Cardiac septum (tissue), 1 donor: ENCODE results near the gene SLX9. TPM values are rescaled to one million over a fixed set of nuclear protein-coding genes. Genes with fewer than 3 reads are reported as not detected.

Experiments
- DNase-seq: peaks from one replicate; pipeline ENCODE4 v3.0.0-alpha.2; 2020; ENCODE audit warnings: low spot score
- intact Hi-C: fragments of 100-400 bp; cut with DNase I; formaldehyde crosslinking; loops from one replicate; pipeline ENCODE4 v1.14.0; 2022
- total RNA-seq: library from RNA; stranded (reverse); fragmentation: NEBNext Ultra II Directional; extraction: Animal tissue kit (Norgen Biotek cat#: 25700); gene quantifications from one replicate; pipeline ENCODE4 v1.2.1, GENCODE V29; 2021
- donor health status: DM: no; HTN: no; CAD: no.

SLX9 gene
- total RNA-seq, 1 donor from 2014 or later = 35.8 TPM

GRCh38 chr21:44900559-44901251 is 39.1 kb upstream of the SLX9 start:
- intact Hi-C loops = no loop called here
- DNase-seq = peak; percentile 61

GRCh38 chr21:44901391-44902074 is 38.3 kb upstream of the SLX9 start:
- DNase-seq = peak; percentile 70
- intact Hi-C loops = no loop called here

- intact Hi-C loops = no loop called here
- DNase-seq = no peak
Measured at GRCh38 chr21:44902268-44903049, 37.4 kb upstream of the SLX9 start.

GRCh38 chr21:44903050-44903685 is 36.7 kb upstream of the SLX9 start:
- DNase-seq = no peak
- intact Hi-C loops = no loop called here

GRCh38 chr21:44903689-44904088 is 36.1 kb upstream of the SLX9 start:
- DNase-seq = no peak
- intact Hi-C loops = no loop called here

- DNase-seq = no peak
- intact Hi-C loops = no loop called here
Measured at GRCh38 chr21:44904141-44904923, 35.5 kb upstream of the SLX9 start.

- intact Hi-C loops = no loop called here
- no peak for DNase-seq
Measured at GRCh38 chr21:44905016-44905727, 34.7 kb upstream of the SLX9 start.

- intact Hi-C loops = no loop called here
- no peak for DNase-seq
Measured at GRCh38 chr21:44905728-44906090, 34.1 kb upstream of the SLX9 start.

- no peak for DNase-seq
- intact Hi-C loops = no loop called here
Measured at GRCh38 chr21:44907225-44907965, 32.4 kb upstream of the SLX9 start.

- intact Hi-C loops = no loop called here
- peak; percentile 89 for DNase-seq
Measured at GRCh38 chr21:44907966-44908895, 31.6 kb upstream of the SLX9 start.

- intact Hi-C loops = no loop called here
Measured at GRCh38 chr21:44908908-44909307, 30.9 kb upstream of the SLX9 start.

GRCh38 chr21:44909719-44910118 is 30.1 kb upstream of the SLX9 start:
- no peak for DNase-seq
- intact Hi-C loops = no loop called here

More at GRCh38 chr21:44908908-44909307, 30.9 kb upstream of the SLX9 start:
- no peak for DNase-seq

GRCh38 chr21:44910229-44911067 is 29.4 kb upstream of the SLX9 start:
- intact Hi-C loops = no loop called here
- no peak for DNase-seq

GRCh38 chr21:44911068-44911383 is 28.8 kb upstream of the SLX9 start:
- intact Hi-C loops = no loop called here
- no peak for DNase-seq

GRCh38 chr21:44911384-44912157 is 28.3 kb upstream of the SLX9 start:
- intact Hi-C loops = no loop called here
- DNase-seq = peak; percentile 90

- no peak for DNase-seq
Measured at GRCh38 chr21:44912158-44912473, 27.7 kb upstream of the SLX9 start.

More at GRCh38 chr21:44912158-44912473, 27.7 kb upstream of the SLX9 start:
- intact Hi-C loops = no loop called here
